Glutamatergic neuron (in vitro differentiated cells): ENCODE results near the gene NES. TPM values are rescaled to one million over a fixed set of nuclear protein-coding genes. Genes with fewer than 3 reads are reported as not detected.

Source experiments
- DNase-seq: peaks from one replicate; pipeline ENCODE4 v3.0.0; 2022
- H3K27ac Mint-ChIP-seq: one replicate; pipeline ENCODE4 v1.8.0; 2020; ENCODE audit warnings: mild to moderate bottlenecking, mixed read lengths, inconsistent platforms; ENCODE audit not compliant: unreplicated experiment
- H3K27me3 Mint-ChIP-seq: one replicate; pipeline ENCODE4 v1.8.0; 2020; ENCODE audit warnings: mild to moderate bottlenecking, moderate library complexity, mixed read lengths, inconsistent platforms; ENCODE audit not compliant: unreplicated experiment
- H3K36me3 Mint-ChIP-seq: one replicate; pipeline ENCODE4 v1.8.0; 2020; ENCODE audit warnings: mild to moderate bottlenecking, mixed read lengths, inconsistent platforms; ENCODE audit not compliant: unreplicated experiment
- H3K4me1 Mint-ChIP-seq: one replicate; pipeline ENCODE4 v1.8.0; 2020; ENCODE audit warnings: mild to moderate bottlenecking, low read depth, mixed read lengths, inconsistent platforms; ENCODE audit not compliant: unreplicated experiment
- H3K4me3 Mint-ChIP-seq: one replicate; pipeline ENCODE4 v1.8.0; 2020; ENCODE audit warnings: mild to moderate bottlenecking, mixed read lengths, inconsistent platforms; ENCODE audit not compliant: unreplicated experiment
- H3K9me3 Mint-ChIP-seq: one replicate; pipeline ENCODE4 v1.8.0; 2020; ENCODE audit warnings: mild to moderate bottlenecking, moderate library complexity, mixed read lengths, inconsistent platforms; ENCODE audit not compliant: unreplicated experiment
- CTCF ChIP-seq: fragments of 200-600 bp; sonication (generic); IDR thresholded peaks from one replicate; pipeline ENCODE4 v1.5.0; 2021; ENCODE audit not compliant: partially characterized antibody, unreplicated experiment
- total RNA-seq: library from RNA; stranded (reverse); fragmentation: NEBNext Ultra II Directional; extraction: Animal tissue kit (Norgen Biotek cat#: 25700); gene quantifications from one replicate; pipeline ENCODE4 v1.2.1, GENCODE V29; 2021; ENCODE audit not compliant: unreplicated experiment

Gene NES
- total RNA-seq, 1 donor from 2014 or later = 375 TPM

GRCh38 chr1:156676114-156676819, 940 bp downstream of the NES start:
- Mint-ChIP-seq H3K27ac (peak overlapping the region; percentile 97), H3K27me3 (peaks cover 26% of the 10 kb centered on the region), H3K4me1 (peaks cover 41% of the 10 kb centered on the region), H3K36me3 (peaks cover 13% of the 10 kb centered on the region), H3K9me3 (peaks cover 35% of the 10 kb centered on the region), H3K4me3 (peak overlapping the region; percentile 97)
- no peak for TF ChIP-seq CTCF
- no peak for DNase-seq

- H3K27me3 Mint-ChIP-seq = peaks cover 29% of the 10 kb centered on the region
- peaks cover 16% of the 10 kb centered on the region for H3K36me3 Mint-ChIP-seq
- peak overlapping the region; percentile 97 for H3K27ac Mint-ChIP-seq
- peaks cover 45% of the 10 kb centered on the region for H3K4me1 Mint-ChIP-seq
- H3K4me3 Mint-ChIP-seq = peak overlapping the region; percentile 97
- peaks cover 37% of the 10 kb centered on the region for H3K9me3 Mint-ChIP-seq
- DNase-seq = peak; percentile 73
- no peak for TF ChIP-seq CTCF
These were observed 1.7 kb downstream of the NES start for GRCh38 chr1:156675210-156676113.

GRCh38 chr1:156673387-156674121, 3.7 kb downstream of the NES start:
- Mint-ChIP-seq H3K4me3 (peak overlapping the region; percentile 97), H3K4me1 (peaks cover 54% of the 10 kb centered on the region)
- no peak for TF ChIP-seq CTCF

GRCh38 chr1:156671804-156672203, 5.4 kb downstream of the NES start:
- TF ChIP-seq CTCF = no peak
- peak overlapping the region; percentile 87 for H3K4me3 Mint-ChIP-seq
- peaks cover 50% of the 10 kb centered on the region for H3K4me1 Mint-ChIP-seq
- H3K27ac Mint-ChIP-seq = peak overlapping the region; percentile 78
- peaks cover 16% of the 10 kb centered on the region for H3K36me3 Mint-ChIP-seq
- H3K9me3 Mint-ChIP-seq = peaks cover 36% of the 10 kb centered on the region
- no peak for DNase-seq
- H3K27me3 Mint-ChIP-seq = peaks cover 39% of the 10 kb centered on the region

More at GRCh38 chr1:156673387-156674121, 3.7 kb downstream of the NES start:
- H3K9me3 Mint-ChIP-seq = peaks cover 37% of the 10 kb centered on the region
- peaks cover 16% of the 10 kb centered on the region for H3K36me3 Mint-ChIP-seq
- H3K27ac Mint-ChIP-seq = peak overlapping the region; percentile 97
- peaks cover 37% of the 10 kb centered on the region for H3K27me3 Mint-ChIP-seq
- DNase-seq = peak; percentile 83
